Spleen (tissue), 11 donors: Measurements from ENCODE around the gene TIGD6. TPM values are rescaled to one million over a fixed set of nuclear protein-coding genes. Genes with fewer than 3 reads are reported as not detected.
"Not testable (repeated sequence)": the region's sequence is repeated elsewhere in the genome, so short reads cannot be mapped to it uniquely, and the experiment has no call there.

ENCODE experiments used
- DNase-seq: peaks from one replicate; pipeline ENCODE4 v3.0.0-alpha.2; 2020
- H3K27ac ChIP-seq, 8 donors: fragments of 200-600 bp; sonication (generic) in 7 of 8; 1 replicate in 4 of 8; 2 replicates in 4 of 8; pipeline versions ENCODE4 v1.5.0 to v1.8.0; 2016 to 2021; ENCODE audit warnings: inconsistent platforms in 4 of 8, mild to moderate bottlenecking in 4 of 8, moderate library complexity in 1 of 8
- H3K27me3 ChIP-seq, 7 donors: fragments of 200-600 bp; sonication (generic) in 6 of 7; replicated peaks in 1 of 7; 1 replicate in 4 of 7; 2 replicates in 3 of 7; pipeline versions ENCODE4 v1.5.0 to v1.8.0; 2016 to 2021; ENCODE audit warnings: inconsistent platforms in 3 of 7, mild to moderate bottlenecking in 1 of 7
- H3K36me3 ChIP-seq, 6 donors: fragments of 200-600 bp; sonication (generic) in 5 of 6; 1 replicate in 4 of 6; 2 replicates in 2 of 6; pipeline versions ENCODE4 v1.5.0 to v1.8.0; 2016 to 2021; ENCODE audit warnings: inconsistent platforms in 2 of 6
- H3K4me1 ChIP-seq, 6 donors: fragments of 200-600 bp; sonication (generic) in 5 of 6; 1 replicate in 3 of 6; 2 replicates in 3 of 6; pipeline versions ENCODE4 v1.5.0 to v1.8.0; 2016 to 2021; ENCODE audit warnings: inconsistent platforms in 3 of 6
- H3K4me3 ChIP-seq, 8 donors: fragments of 200-600 bp; sonication (generic) in 7 of 8; 1 replicate in 4 of 8; 2 replicates in 4 of 8; pipeline versions ENCODE4 v1.5.0 to v1.8.0; 2016 to 2021; ENCODE audit warnings: inconsistent platforms in 4 of 8, mild to moderate bottlenecking in 4 of 8, moderate library complexity in 2 of 8
- H3K9me3 ChIP-seq, 8 donors: fragments of 200-600 bp; sonication (generic) in 7 of 8; 1 replicate in 4 of 8; 2 replicates in 4 of 8; pipeline versions ENCODE4 v1.5.0 to v1.8.0; 2016 to 2021; ENCODE audit warnings: inconsistent platforms in 4 of 8
- CTCF ChIP-seq, 11 experiments: fragments of 200-600 bp in 7 of 11; fragments of 450-650 bp in 4 of 11; sonication (generic) in 4 of 11; IDR thresholded peaks in 8 of 11; conservative IDR thresholded peaks in 3 of 11; 1 replicate in 7 of 11; 2 replicates in 4 of 11; pipeline versions ENCODE4 v1.4.0 to v1.8.0; 2016 to 2021; ENCODE audit warnings: antibody characterized with exemption in 11 of 11, inconsistent platforms in 4 of 11, mild to moderate bottlenecking in 1 of 11
- POLR2A ChIP-seq, 3 donors: fragments of 450-650 bp; IDR thresholded peaks; one replicate each; pipeline ENCODE4 v1.5.1; 2017; ENCODE audit warnings: antibody characterized with exemption in 3 of 3, mild to moderate bottlenecking in 1 of 3
- POLR2AphosphoS5 ChIP-seq, 3 donors: sonication (generic); formaldehyde crosslinking; IDR thresholded peaks; one replicate each; pipeline ENCODE4 v1.5.1; 2017; ENCODE audit warnings: antibody characterized with exemption in 3 of 3
- WGBS, 5 donors: extraction: QIAGEN DNeasy Blood & Tissue Kit in 3 of 5; methylation state at CpG; one replicate each; pipeline versions ENCODE4 v1.1.5 to v1.1.7; 2013 to 2018; 5-methylcytosine and 5-hydroxymethylcytosine counted together
- intact Hi-C: fragments of 100-400 bp; cut with DNase I; formaldehyde crosslinking; loops from one replicate; pipeline ENCODE4 v1.15.0; 2023; ENCODE audit warnings: low total_unique reads
- polyA plus RNA-seq, 3 donors: library from polyadenylated mRNA; stranded (reverse); fragments of 200-250 nt; gene quantifications; one replicate each; pipeline ENCODE4 v1.2.1, GENCODE V29; 2013
- total RNA-seq, 7 donors: library from RNA; depleted of rRNA in 3 of 7; stranded (reverse); fragments of >200 nt in 3 of 7; fragmentation: NEBNext Ultra II Directional in 4 of 7; extraction: Animal tissue kit (Norgen Biotek cat#: 25700) in 4 of 7; gene quantifications; one replicate each; pipeline versions ENCODE4 v1.1.0 to v1.2.1, GENCODE V29; 2016 to 2021
- donor health status: healthy with polysubstance abuse.
- donor health status: DM: no; HTN: no; CAD: no; lungs with moderate emphysema.
- donor health status: DM: no; HTN: no; CAD: no.
- donor health status: Bipolar disorder and iron deficiency.
- donor health status: healthy.
- donor health status: DM: no; HTN: no; CAD: no.
- donor health status: DM: yes; HTN: yes; CAD: no.

TIGD6 gene
- total and polyA plus RNA-seq, 10 donors, result 2.4 to 5.8 (median 3.4) TPM

- TF ChIP-seq POLR2AphosphoS5 (IDR thresholded peaks at IDR 0.05) (no peak), POLR2A (IDR thresholded peaks at IDR 0.05) (no peak), CTCF (IDR thresholded peaks at IDR 0.05 in 8 of 11, conservative IDR thresholded peaks at IDR 0.05 in 3 of 11) (no peak)
- H3K4me1 ChIP-seq, result no peaks in the 10 kb centered on the region
- DNase-seq, result no peak
- H3K27me3 ChIP-seq, result peaks cover 0 to 7% (median 0%) of the 10 kb centered on the region in 7 donors
- WGBS, 5 donors, result 68 to 84% (median 75%) methylated on average over 6 of the region's 6 CpGs
- no peak overlapping the region for H3K4me3 ChIP-seq
- no peaks in the 10 kb centered on the region for H3K36me3 ChIP-seq
- no peak overlapping the region for H3K27ac ChIP-seq
- no peaks in the 10 kb centered on the region for H3K9me3 ChIP-seq
- intact Hi-C loops, result no loop called here
Measured at GRCh38 chr5:149951138-149951749, 49.2 kb downstream of the TIGD6 start.

- no peaks in the 10 kb centered on the region for H3K36me3 ChIP-seq
- H3K4me3 ChIP-seq, result no peak overlapping the region
- H3K27me3 ChIP-seq, result peaks cover 0 to 7% (median 0%) of the 10 kb centered on the region in 7 donors
- 67 to 89% (median 80%) methylated on average over 5 of the region's 5 CpGs for WGBS, 5 donors
- no peaks in the 10 kb centered on the region for H3K9me3 ChIP-seq
- intact Hi-C loops, result no loop called here
- no peak for TF ChIP-seq POLR2A (IDR thresholded peaks at IDR 0.05)
- H3K4me1 ChIP-seq, result no peaks in the 10 kb centered on the region
- DNase-seq, result no peak
- no peak overlapping the region for H3K27ac ChIP-seq
Measured at GRCh38 chr5:149948993-149949392, 51.5 kb downstream of the TIGD6 start.

- intact Hi-C loops, result no loop called here
- H3K27me3 ChIP-seq, result peaks cover 0 to 7% (median 0%) of the 10 kb centered on the region in 7 donors
- H3K27ac ChIP-seq, result no peak overlapping the region
- no peaks in the 10 kb centered on the region for H3K4me1 ChIP-seq
- no peak overlapping the region for H3K4me3 ChIP-seq
- TF ChIP-seq POLR2A (IDR thresholded peaks at IDR 0.05) (no peak), POLR2AphosphoS5 (IDR thresholded peaks at IDR 0.05) (no peak), CTCF (IDR thresholded peaks at IDR 0.05 in 8 of 11, conservative IDR thresholded peaks at IDR 0.05 in 3 of 11) (no peak)
- no peak for DNase-seq
- no peaks in the 10 kb centered on the region for H3K9me3 ChIP-seq
- 85 to 91% (median 88%) methylated on average over 3 of the region's 3 CpGs for WGBS, 5 donors
- no peaks in the 10 kb centered on the region for H3K36me3 ChIP-seq
Measured at GRCh38 chr5:149946118-149946517, 54.3 kb downstream of the TIGD6 start.

GRCh38 chr5:149944666-149945065 lies 55.8 kb downstream of the TIGD6 start, which contains the start of gene PDE6A:
PDE6A (minus strand) TSS chr5:149944793; CDS start chr5:149944673, 120 bp downstream.
- Histone ChIP-seq H3K9me3 (no peaks in the 10 kb centered on the region), H3K4me1 (peaks cover 0 to 10% (median 0%) of the 10 kb centered on the region in 6 donors), H3K27ac (no peak within 1 kb of the TSS), H3K27me3 (peaks cover 0 to 7% (median 0%) of the 10 kb centered on the region in 7 donors), H3K4me3 (no peak within 1 kb of the TSS), H3K36me3 (no peaks in the 10 kb centered on the region)
- intact Hi-C loops, result no loop called here
- TF ChIP-seq POLR2A (IDR thresholded peaks at IDR 0.05) (no peak), CTCF (IDR thresholded peaks at IDR 0.05 in 8 of 11, conservative IDR thresholded peaks at IDR 0.05 in 3 of 11) (no peak)
- WGBS, 5 donors, result 81 to 100% (median 94%) methylated on average over 1 to 2 of the region's 2 CpGs
- no peak for DNase-seq

- DNase-seq, H3K9me3 ChIP-seq, intact Hi-C loops, H3K4me3 ChIP-seq, H3K27me3 ChIP-seq, H3K27ac ChIP-seq, H3K36me3 ChIP-seq: not testable (repeated sequence)
- peaks cover 0 to 22% (median 0%) of the 10 kb centered on the region in 6 donors for H3K4me1 ChIP-seq
- 93 to 96% (median 94%) methylated on average over 6 of the region's 6 CpGs for WGBS, 5 donors
Measured at GRCh38 chr5:149943177-149943949, 57.1 kb downstream of the TIGD6 start.
